AG09309 (cell line): ENCODE data around the gene SDHAF3.
"Not testable (repeated sequence)": the region's sequence is repeated elsewhere in the genome, so short reads cannot be mapped to it uniquely, and the experiment has no call there.

Source experiments
- DNase-seq: peaks from one replicate; pipeline ENCODE4 v3.0.0-alpha.2; 2010; ENCODE audit warnings: low read depth
- H3K4me3 ChIP-seq: 2 replicates; pipeline ENCODE4 v1.5.1; 2011; ENCODE audit warnings: mild to moderate bottlenecking, low read depth, low read length, moderate library complexity; ENCODE audit not compliant: control insufficient read depth
- CTCF ChIP-seq: IDR thresholded peaks from 2 replicates; pipeline ENCODE4 v1.5.1; 2011; ENCODE audit warnings: mild to moderate bottlenecking, low read depth, low read length, inconsistent platforms; ENCODE audit not compliant: insufficient read depth, control insufficient read depth; ENCODE audit errors: missing control alignments

SDHAF3 gene

GRCh38 chr7:97107192-97107800 is 10.2 kb upstream of the SDHAF3 start:
- DNase-seq: no peak
- no peak for TF ChIP-seq CTCF
- H3K4me3 ChIP-seq: no peak overlapping the region

- H3K4me3 ChIP-seq: no peak overlapping the region
- TF ChIP-seq CTCF: no peak
- DNase-seq: no peak
Observed at GRCh38 chr7:97116308-97116707, 1.2 kb upstream of the SDHAF3 start.

DNA sequence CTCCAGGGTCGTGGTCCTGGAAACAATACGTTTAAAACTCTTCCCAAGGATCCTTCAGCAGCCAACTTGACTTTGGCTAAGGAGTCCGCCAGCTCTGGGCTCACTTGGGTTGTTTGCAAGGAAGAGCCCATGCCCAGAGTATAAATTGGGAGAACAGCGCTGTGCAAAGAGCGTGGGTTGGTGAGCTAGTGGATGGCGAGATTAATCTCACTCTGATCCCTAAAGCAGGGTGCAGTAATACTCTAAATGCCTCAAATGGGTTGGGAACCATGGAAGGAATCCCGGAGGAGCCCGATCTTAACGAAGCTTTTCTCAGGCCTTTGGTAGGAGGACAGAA is 495 bp upstream of the SDHAF3 start:
- DNase-seq: no peak
- peak overlapping the region; percentile 76 for H3K4me3 ChIP-seq
- TF ChIP-seq CTCF: no peak

- DNase-seq: no peak
- H3K4me3 ChIP-seq: peak overlapping the region; percentile 76
- no peak for TF ChIP-seq CTCF
Observed at GRCh38 chr7:97118306-97118917, 914 bp downstream of the SDHAF3 start.

DNA sequence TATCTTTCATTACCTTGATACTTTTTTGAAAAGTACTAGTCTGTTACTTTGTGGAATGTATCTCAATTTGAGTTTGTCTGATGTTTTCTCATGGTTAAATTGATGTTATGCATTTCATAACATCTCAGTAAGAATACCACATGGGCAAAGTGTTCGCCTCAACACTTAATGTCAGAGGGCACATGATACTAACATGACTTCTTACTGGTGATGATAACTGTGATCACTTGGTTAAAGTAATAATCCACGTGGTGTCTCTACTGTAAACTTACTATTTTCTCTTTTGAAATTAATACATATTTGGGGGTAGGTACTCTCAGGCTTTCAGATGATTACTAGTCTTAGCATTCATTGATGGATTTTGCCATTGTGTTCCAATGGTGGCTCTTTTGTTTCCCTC is 2.2 kb downstream of the SDHAF3 start:
- H3K4me3 ChIP-seq: no peak overlapping the region
- no peak for TF ChIP-seq CTCF
- DNase-seq: no peak

GRCh38 chr7:97120713-97121457 is 3.4 kb downstream of the SDHAF3 start:
- no peak for TF ChIP-seq CTCF
- no peak overlapping the region for H3K4me3 ChIP-seq
- DNase-seq: no peak

GRCh38 chr7:97123115-97123514 is 5.6 kb downstream of the SDHAF3 start:
- DNase-seq: not testable (repeated sequence)

More at GRCh38 chr7:97123115-97123514, 5.6 kb downstream of the SDHAF3 start:
- not testable (repeated sequence) for H3K4me3 ChIP-seq
